HK-2 (cell line): Measurements from ENCODE around the gene SYT1.

Experiments
- DNase-seq: peaks from one replicate; pipeline ENCODE4 v3.0.0-alpha.2; 2018; ENCODE audit not compliant: unreplicated experiment

Gene SYT1

DNA sequence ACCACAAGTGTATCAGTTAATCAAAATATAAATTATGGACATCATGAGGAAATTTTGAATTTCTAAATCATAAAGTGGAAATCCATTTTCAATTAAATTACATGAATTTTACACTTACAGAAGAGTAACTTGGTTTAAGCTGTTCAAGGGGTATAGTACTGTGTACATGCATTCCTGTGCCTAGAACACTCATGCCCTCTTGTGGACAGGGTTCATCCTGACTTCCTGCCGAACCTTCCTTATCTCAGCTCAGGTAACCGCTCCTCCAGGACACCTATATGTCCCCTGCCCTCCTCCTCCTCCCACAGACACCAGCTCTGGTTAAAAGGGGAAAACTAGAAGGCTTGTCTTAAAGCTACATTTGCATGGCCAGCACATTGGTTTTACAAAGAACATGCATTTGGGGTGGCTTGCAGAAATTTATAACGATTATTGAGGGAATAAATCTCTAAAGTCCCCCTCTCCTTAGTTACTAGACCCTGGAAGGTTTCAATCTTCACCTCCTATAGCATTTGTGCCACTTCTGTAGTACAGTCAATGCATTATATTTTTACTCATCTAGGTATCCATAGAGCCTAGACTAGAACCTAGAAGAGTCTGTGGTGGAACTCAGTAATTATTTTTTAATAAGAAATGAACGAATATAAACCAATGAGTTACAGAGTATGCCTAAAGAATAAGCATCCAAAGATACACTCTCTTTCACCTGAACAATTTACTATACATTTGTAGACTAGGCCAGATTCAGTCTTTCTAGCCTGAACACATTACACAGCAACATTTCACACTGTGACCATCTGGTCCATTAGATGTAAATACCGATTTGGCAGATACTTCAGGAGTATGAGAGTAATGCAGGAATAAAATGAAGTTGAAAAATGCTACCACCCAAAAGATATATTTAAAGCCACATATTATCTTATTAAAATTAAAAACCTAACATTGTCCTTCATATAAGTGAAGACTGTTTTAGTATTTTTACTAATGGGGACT, 480.6 kb downstream of the SYT1 start:
- peak; percentile 33 for DNase-seq

DNA sequence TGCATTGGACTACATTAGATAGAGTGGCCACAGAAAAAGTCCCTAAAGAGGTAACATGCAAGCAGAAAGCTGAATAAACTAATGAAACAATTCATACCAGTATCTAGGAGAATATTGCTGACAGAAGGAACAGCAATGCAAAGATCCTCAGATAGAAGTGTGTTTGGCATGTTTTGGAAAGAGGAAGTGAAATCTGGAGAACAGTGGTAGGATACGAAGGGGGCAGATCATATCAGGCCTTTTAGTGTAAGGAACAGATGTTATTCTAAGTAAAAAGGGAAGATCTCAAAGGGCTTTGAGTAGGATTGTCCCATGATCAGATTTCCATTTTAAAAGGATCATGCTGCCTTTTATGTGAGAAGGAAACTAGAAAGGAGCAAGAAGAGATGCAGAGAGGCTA, 483.3 kb downstream of the SYT1 start:
- DNase-seq: no peak

DNA sequence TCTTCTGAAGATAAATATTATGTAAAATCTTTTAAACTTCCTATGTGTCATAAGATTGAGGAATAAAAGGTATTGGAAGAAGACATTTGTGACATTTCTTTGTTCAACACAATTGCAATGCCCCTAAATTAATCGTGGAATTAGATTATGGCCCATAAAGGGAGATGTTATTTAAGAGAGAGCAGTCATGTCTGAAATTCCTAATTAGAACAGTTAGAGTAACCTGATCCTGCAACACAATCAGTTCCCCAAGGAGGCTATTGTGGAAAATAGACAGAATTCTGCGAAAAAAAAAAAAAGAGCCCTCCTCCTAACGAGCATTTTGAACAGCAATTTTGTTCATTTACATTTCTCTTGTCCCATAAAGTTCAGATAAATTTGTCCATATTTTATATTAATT, 486.7 kb downstream of the SYT1 start:
- DNase-seq: no peak

DNA sequence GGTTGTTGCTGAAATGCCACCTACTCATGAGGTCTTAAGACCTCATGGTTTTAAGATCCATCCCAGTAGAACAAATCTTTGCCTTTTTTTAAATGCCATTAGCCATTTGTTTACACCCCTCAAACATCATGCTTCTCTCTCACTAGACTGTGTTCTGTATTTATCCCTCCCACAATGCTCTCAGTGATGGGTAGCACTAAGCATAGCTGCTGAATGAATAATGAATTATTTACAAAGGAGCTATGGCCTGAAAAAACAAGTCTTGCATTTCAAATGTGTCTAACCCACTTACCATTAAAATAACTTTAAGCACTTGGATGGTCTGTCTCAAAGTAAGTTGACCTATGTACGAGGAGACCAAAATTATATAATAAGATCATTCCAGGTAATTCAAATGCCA, 491.6 kb downstream of the SYT1 start:
- no peak for DNase-seq

DNA sequence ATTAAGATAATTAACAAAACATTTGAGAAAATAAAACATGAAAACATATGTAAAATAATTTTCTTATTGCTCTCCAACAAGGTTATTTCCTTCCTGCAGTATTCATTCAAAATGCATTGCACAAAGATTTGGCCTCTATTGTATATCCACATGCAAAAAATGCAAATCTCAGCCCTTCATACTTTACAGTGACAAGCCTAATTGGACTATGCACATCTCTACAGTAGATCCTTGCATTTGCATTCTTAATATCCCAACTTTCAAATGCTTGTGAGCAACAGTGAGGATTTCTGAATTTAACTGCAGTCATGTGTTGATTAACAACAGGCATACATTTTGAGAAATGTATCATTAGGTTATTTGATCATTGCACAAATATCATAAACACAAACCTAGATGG, 492.5 kb downstream of the SYT1 start:
- no peak for DNase-seq

DNA sequence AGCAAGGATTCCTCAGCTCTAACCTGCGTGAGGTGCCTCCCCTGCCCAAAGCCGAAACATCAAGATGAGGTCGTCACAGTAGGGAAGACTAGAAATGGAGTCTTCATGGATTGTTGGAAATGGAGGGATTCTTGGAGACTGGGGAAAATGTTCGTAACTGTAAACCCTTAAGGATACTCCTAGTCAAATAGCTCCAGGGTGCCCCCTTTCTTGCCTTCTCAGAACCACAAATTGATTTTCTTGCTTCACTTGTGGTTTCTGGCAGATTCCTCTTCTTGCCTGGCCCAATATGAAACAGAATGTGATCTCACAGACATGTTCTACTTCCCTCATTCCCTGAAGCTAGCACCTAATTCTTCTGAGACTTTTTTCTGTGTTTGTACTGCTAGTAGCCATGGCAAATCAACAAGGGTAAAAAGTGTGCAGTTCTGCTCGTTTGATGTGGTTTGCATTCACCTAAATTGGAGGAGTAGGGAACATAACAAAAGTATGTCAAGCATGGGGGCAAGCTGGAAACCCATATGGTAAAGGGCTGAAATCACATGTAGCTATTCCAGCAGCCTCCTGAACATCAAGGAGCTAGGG, 494.2 kb downstream of the SYT1 start:
- no peak for DNase-seq

DNA sequence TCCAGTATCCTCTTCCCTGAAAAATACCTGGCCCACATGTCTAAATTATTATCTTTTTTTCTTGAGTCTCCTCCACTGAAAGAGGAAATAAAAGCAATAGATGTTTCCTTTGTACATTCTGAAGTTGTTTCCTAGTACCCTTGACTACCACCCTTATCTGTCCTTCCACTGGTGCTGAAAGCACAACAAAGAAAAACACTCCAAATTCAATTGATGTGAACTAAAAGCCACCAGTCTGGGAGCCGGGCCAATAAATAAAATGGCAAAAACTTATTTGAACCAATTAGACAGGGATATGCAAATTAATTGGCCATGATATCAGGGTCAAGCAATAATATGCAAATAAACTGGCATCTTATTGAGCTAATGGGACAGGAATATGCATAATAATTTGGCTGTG, 495.7 kb downstream of the SYT1 start:
- no peak for DNase-seq

DNA sequence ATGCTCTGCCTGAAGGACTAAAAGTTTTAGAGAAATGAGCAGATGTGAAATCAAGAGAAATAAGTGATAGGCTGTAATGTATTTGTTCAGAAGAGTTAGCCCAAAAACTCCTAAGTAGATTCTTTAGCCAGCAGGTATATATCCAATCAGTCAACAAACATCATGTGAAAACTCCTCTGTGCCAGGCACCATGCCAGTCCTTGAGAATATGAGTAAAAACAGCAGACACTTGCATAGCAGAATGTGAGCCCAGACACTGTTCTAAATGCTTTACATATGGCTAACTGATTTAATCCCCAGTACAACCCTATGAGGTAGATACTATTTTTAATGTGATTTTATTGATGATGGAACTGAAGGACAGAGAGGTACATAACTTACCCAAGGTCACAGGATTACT, 496.4 kb downstream of the SYT1 start:
- DNase-seq: no peak

DNA sequence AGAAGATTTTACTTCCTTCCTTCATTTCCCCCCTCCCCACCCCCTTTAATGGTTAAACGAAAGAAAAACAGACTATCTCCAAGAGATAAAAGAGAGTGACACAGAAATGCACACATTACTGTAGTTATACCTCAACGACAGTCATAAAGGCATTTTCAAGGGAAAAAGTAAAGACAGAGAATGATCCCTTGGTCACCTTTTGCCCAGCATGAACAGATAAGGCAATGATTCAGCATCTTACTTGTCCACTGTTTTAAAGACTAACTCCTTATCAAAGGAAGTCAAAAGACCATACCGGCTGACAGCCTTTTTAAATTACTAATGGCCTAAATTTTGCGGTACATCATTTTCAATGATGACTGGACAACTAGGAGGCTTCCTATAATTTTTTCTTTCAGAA, 499.6 kb downstream of the SYT1 start:
- DNase-seq: no peak

DNA sequence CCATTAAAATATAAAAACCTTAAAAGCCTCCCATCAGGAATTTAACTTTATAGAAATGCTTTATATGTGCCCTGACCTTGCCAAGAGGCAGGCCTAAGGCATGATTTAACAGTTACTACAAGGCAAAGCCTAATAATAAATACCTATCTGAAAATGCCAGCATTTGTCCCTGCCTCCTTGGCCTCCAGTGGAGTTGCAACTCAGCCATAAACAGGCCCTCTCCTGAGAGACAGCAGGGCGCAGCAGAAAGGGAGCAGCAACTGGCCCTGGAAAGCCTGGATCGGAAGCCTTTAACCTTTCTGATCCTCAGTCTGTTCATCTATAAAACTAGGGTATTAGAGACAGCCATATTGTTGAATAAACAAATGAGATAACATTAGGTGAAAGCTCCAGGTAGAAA, 501.8 kb downstream of the SYT1 start:
- no peak for DNase-seq

DNA sequence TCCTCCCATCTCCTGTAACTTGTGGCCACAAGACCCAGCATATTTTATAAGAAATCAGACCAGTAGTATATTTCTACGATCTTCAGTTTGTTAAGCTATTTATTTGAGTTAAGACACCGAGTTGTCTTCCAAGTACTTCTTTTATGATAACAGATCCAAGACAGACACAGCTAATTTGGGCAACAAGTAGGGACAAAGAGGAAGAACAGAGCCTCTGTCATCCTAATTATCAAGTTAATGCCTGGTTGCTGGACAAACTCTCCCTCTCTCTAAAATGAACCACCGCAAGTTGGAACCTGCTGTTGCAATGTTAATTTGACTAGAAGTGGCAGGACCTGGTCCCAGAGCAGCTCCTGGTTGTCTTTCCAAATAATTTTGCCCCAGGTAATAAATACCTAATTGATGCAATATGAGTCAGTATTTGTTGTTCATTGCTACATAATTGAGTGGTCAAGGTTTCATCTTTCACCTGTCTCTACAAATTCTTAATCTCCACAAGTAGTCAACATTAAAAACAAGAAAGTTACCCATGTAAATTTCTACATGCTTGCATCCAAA, 502.5 kb downstream of the SYT1 start:
- DNase-seq: no peak

DNA sequence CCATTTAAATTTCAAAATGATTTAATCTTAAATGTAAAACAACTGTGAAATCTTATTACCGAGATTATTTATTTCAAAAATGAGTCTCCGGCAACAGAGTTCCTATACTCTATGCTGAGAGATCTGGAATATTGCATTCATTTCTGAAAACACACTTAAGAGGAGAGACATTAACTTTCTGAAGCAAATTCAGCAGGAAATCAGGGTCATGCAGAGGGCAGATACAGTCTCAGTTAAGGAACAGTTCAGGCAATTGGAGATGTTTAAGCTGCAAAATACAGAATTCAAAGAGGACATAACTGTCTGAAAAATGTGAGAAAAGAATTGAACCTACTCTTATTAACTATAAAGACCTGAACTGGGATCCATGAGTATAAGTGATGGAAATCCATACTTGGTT, 505.4 kb downstream of the SYT1 start:
- no peak for DNase-seq

DNA sequence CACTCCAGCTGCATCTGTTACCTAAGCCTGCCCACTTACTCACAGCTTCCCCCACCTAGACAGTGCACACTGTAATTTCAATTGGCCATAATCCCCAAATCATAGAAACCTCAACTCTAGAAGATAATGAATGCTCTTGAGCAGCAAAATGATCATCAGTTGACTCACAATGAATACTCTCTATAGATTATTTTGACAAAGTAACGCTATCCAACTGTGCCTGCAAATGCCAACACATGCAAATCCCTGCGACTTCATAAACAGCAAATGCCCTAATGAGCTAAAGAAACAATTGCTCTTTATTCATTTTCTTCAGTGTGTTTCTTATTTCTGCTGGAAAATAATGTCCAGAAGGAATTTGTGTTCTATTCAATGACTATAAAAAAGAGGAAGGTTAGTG, 506.7 kb downstream of the SYT1 start:
- no peak for DNase-seq

DNA sequence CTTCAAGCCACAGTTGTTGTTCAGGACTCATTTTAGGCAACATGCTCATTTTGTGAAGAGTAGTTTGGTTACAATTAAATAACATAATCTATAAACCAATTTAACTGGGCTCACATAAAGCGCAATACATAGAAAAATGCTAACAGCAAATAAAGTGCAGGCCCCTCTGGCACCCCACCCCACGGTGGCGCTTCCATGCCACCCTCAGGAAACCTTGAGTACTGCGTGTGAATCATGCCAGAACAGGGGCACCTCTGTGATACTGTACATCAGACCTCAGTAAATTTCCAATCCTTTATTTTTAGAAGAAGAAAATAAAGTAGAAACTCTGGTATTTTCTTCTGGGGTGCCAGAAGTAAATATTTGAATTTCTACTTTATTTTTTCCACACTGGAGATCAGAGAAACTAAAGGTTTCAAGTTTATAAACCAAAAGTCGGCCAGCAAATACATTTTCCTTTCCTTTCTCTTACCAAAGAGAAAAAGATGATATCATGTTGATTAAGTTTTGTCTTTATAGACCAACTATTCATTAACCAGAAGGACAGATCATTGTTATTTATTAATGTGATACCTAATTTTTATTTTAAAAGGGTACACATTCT, 509.4 kb downstream of the SYT1 start:
- DNase-seq: peak; percentile 46

DNA sequence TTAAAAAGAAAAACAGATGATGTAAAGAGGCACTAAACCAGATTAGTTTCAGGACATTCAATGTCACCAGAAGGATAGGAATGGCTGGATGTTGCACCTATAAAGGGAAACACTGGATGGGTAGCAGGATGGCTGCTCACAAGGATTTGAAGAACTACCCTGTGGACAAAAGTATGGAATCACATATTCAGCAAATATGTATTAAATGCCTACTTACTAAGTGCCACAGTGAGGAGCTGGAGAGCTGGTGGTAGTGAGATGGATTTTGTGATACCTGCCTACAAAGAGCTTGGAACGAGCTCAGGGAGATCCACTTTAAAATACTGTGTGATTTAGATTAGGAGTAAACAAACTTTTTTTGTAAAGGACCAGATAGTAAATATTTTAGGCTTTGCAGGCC, 510.0 kb downstream of the SYT1 start:
- no peak for DNase-seq

DNA sequence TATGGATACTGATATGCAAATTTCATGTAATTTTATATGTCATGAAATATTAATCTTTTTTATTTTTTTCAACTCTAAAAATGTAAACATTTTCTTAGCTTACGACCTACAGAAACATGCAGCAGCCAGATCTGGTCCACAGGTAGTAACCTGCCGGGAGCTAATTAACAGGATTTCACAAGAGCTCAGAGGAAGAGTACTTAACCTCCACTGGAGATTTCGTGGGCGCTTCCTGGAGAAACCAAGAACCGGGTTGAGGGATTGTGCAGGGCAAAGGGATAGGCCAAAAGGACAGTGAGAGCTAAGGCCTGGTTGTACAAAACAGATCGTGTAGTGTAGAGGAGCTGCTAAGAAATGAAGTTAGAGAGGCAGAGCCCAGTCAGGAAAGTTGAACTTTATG, 510.5 kb downstream of the SYT1 start:
- no peak for DNase-seq

DNA sequence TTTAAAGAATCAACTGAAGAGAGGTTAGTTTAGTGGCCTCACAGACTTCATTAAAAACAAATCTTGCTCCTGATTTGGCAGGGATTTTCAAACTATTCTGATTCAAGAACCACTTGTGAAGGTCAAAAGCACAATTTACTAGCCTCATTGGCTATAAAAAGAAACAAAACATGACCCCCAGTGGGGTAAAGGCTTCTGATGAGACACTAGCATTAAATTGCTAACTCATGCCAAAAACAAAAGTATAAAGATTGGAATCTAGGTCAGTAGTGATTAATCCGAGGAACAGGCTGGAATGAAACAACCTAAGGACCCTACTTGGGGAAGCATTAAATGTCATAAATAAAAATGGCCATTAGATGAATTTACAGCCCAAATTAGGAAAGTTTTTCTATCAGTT, 513.9 kb downstream of the SYT1 start:
- DNase-seq: no peak

DNA sequence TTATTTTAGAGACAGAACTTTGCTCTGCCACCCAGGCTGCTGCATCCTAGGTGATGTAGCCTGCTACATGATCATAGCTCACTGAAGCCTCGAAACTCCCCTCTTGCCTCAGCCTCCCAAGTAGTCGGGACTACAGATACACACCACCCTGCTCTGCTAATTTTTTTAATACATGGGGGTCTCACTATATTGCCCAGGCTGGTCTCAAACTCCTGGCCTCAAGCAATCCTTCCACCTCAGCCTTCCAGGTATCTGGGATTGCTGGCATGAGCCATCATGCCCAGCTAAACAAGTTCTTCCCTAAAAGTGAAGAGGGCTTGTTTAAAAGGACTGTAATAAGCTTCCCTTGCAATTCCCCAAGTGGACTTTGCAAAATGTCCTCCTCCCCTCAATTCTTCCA, 515.8 kb downstream of the SYT1 start:
- DNase-seq: no peak

DNA sequence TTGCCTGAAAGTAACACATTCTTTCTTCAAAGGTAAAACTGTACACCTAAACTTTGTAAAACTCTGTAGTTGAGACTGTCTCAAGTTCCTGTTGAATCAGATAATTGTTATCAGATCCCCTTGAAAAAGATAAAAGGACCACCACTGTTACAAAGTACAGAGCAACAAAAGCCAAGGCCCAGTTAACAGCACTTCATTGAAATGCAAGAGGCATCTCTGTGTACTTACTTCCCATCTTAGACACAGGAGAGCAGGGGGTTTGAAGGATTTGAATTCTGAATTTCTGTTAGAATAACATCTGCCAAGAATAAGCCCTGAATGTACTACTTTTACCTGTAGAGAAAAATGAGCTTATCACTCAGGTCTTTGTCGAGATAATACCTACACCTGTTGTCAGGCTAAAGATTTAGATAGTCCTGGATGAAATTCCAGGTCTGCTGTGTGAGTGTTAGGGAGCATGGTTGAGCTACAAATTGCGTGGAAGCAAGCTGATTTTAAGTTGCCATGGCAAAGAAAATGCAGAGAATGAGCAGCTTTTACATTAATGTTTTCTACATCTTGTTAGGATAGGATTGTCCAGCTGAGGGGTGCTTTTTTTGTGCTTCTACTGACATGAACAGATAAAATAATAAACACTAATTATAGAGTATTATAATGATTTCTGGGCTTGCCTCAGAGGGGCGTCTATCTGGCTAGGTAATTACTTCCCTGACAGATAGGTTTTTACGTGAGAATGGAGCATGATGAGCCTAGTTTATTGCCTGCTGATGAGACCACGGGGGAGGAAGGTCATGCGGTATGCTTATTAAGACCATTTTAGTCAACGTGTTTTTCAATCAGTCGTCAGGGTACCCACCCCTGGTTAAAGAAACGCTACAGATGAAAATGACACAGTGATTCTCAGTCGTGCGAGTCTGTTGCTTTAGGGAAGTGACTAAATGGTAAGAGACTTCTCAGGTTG, 517.0 kb downstream of the SYT1 start:
- DNase-seq: no peak

DNA sequence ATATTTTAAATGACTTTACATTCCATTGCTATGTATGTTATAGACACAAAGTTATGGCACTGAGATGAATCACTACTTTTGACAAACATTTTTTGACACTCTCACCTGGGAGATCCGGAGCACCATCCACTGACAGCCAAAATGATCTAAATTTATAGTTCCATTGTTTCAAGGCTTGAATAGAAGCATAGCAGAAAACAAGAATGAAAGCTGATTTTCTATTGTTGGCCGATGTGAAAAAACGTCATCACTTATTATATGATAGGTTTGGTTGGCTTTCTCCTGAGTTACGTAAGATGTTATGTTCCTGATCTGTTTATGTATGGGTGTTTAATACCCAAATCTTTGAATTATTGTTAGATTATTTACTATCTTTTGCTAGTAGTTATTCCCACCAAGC, 520.0 kb downstream of the SYT1 start:
- no peak for DNase-seq

DNA sequence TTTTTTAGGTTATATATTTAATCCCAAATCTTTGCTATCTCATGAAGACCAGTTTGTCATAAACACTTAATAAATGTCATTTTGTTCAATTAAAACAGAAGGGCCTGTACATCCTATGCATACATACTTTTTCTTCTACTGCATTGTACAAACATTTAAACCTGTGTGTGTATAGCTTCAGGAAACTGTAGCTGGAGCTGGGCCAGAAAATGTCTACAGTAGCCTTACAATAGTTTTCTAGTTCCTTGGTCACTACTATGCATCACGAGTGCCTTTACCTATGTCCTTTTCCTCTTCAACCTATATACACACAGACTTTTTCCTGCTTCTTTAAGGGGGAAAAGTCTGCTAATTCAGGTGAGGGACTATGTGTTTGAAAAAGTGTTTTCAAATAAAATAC, 523.4 kb downstream of the SYT1 start:
- DNase-seq: no peak

DNA sequence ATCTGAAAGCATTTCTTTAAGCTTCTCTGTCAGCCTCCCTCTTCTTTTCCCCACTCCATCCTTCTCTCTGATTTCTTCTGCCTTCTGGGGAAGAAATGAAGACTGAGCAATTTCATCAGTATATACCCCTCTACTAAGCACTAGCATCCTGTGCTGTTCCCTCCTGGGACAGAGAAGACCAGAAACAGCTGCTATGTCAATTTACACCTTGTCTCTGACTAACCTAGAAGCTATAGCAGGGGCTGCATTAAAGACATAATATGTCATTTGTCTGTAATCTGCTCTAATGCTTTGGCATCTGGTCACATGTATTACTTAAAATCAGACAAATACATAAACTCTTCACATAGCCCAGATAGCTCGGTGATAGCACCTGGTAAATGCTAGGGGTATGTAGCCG, 529.3 kb downstream of the SYT1 start:
- DNase-seq: no peak
